ENCODE data around the gene DAND5. TPM values are rescaled to one million over a fixed set of nuclear protein-coding genes. Genes with fewer than 3 reads are reported as not detected.

Gene DAND5
- total and polyA plus RNA-seq, 10 of the 15 experiments (the other 5 are each of a cell fraction or from before 2014, with no cell fraction given): 0.06 to 0.15 (median 0.12) TPM; not detected in 5

DNA sequence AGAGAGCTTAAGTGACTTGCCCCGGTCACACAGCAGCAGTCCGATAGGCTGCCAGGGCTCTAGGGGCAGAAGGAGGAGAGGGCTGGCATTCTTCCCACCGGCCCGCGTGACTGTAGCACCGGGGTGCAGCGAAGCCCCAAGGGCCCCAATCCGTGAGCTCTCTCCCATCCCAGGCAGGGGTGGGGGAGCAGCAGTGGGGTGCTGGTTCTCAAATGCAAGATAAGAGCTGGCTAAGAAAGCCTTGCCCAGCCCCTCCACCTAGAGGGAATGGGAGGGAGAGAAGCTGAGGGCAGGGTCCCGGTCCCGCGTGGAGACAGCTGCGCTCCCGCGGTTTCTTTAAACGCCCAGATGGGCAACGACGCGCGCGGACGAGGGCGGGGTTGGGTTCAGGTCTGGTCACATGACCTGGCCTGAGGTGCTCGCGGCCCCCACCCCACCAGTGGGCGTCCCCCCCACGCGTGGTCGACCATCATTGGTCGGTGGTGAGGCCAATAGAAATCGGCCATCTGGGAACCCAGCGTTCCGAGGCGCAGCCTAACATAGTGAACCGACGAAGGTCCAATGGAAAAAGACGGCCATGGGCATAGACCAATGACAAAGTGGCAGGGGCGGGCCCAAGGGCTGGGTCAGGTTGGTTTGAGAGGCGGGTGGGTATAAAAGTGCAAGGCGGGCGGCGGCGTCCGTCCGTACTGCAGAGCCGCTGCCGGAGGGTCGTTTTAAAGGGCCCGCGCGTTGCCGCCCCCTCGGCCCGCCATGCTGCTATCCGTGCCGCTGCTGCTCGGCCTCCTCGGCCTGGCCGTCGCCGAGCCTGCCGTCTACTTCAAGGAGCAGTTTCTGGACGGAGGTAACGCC, 31.2 kb upstream of the DAND5 start, which contains the start of gene CALR (continued):
- TF ChIP-seq PML (IDR thresholded peaks at IDR 0.05; ENCODE audit: low read length) (peak; percentile 97), PAX8 (IDR thresholded peaks at IDR 0.05) (no peak), EGR1 (IDR thresholded peaks at IDR 0.05; ENCODE audit: borderline replicate concordance in 1 of 2, low read depth in 2 of 2, low read length in 2 of 2) (peak in 1 of 2 experiments; percentile 89; a peak in 2 of 3 replicates), STAT3 (IDR thresholded peaks at IDR 0.05; ENCODE audit: low read depth, low read length) (no peak), CEBPB (IDR thresholded peaks at IDR 0.05; ENCODE audit: borderline replicate concordance in 1 of 2, low read depth in 2 of 2, low read length in 2 of 2) (no peak), KAT2A (conservative IDR thresholded peaks at IDR 0.05; ENCODE audit: control insufficient read depth, low read depth, low read length) (no peak), POLR2A (IDR thresholded peaks at IDR 0.05; ENCODE audit: low read depth, low read length) (peak; percentile 99), FOXK2 (IDR thresholded peaks at IDR 0.05) (no peak), ZBED1 (IDR thresholded peaks at IDR 0.05; ENCODE audit: borderline replicate concordance) (peak; percentile 66; the same call in 1 of the 2 replicates), DPF2 (IDR thresholded peaks at IDR 0.05) (peak; percentile 70; the same call in 1 of the 2 replicates), SPI1 (IDR thresholded peaks at IDR 0.05; ENCODE audit: borderline replicate concordance, insufficient read depth, low read depth, low read length) (no peak), CHD2 (IDR thresholded peaks at IDR 0.05; ENCODE audit: borderline replicate concordance, low read depth, low read length) (peak; percentile 95), SMC3 (IDR thresholded peaks at IDR 0.05; ENCODE audit: borderline replicate concordance, low read length) (no peak), TCF3 (IDR thresholded peaks at IDR 0.05; ENCODE audit: borderline replicate concordance, insufficient read depth, low read depth, low read length) (peak; percentile 90; the same call in 1 of the 2 replicates), ZBTB4 (CRISPR knock-in tag; IDR thresholded peaks at IDR 0.05) (no peak), ETV6 (conservative IDR thresholded peaks at IDR 0.05 in 1 of 2, IDR thresholded peaks at IDR 0.05 in 1 of 2; ENCODE audit: borderline replicate concordance in 1 of 2, low read depth in 1 of 2) (no peak), IRF4 (IDR thresholded peaks at IDR 0.05; ENCODE audit: low read depth, low read length) (no peak), SREBF2 (IDR thresholded peaks at IDR 0.05; ENCODE audit: low read length) (0 out of 2 replicates have a peak, but pooled peaks have one; percentile 12)
- TF ChIP-seq, protein P1, sequence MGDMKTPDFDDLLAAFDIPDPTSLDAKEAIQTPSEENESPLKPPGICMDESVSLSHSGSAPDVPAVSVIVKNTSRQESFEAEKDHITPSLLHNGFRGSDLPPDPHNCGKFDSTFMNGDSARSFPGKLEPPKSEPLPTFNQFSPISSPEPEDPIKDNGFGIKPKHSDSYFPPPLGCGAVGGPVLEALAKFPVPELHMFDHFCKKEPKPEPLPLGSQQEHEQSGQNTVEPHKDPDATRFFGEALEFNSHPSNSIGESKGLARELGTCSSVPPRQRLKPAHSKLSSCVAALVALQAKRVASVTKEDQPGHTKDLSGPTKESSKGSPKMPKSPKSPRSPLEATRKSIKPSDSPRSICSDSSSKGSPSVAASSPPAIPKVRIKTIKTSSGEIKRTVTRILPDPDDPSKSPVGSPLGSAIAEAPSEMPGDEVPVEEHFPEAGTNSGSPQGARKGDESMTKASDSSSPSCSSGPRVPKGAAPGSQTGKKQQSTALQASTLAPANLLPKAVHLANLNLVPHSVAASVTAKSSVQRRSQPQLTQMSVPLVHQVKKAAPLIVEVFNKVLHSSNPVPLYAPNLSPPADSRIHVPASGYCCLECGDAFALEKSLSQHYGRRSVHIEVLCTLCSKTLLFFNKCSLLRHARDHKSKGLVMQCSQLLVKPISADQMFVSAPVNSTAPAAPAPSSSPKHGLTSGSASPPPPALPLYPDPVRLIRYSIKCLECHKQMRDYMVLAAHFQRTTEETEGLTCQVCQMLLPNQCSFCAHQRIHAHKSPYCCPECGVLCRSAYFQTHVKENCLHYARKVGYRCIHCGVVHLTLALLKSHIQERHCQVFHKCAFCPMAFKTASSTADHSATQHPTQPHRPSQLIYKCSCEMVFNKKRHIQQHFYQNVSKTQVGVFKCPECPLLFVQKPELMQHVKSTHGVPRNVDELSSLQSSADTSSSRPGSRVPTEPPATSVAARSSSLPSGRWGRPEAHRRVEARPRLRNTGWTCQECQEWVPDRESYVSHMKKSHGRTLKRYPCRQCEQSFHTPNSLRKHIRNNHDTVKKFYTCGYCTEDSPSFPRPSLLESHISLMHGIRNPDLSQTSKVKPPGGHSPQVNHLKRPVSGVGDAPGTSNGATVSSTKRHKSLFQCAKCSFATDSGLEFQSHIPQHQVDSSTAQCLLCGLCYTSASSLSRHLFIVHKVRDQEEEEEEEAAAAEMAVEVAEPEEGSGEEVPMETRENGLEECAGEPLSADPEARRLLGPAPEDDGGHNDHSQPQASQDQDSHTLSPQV (IDR thresholded peaks at IDR 0.05): no peak
- TF ChIP-seq, protein P2, sequence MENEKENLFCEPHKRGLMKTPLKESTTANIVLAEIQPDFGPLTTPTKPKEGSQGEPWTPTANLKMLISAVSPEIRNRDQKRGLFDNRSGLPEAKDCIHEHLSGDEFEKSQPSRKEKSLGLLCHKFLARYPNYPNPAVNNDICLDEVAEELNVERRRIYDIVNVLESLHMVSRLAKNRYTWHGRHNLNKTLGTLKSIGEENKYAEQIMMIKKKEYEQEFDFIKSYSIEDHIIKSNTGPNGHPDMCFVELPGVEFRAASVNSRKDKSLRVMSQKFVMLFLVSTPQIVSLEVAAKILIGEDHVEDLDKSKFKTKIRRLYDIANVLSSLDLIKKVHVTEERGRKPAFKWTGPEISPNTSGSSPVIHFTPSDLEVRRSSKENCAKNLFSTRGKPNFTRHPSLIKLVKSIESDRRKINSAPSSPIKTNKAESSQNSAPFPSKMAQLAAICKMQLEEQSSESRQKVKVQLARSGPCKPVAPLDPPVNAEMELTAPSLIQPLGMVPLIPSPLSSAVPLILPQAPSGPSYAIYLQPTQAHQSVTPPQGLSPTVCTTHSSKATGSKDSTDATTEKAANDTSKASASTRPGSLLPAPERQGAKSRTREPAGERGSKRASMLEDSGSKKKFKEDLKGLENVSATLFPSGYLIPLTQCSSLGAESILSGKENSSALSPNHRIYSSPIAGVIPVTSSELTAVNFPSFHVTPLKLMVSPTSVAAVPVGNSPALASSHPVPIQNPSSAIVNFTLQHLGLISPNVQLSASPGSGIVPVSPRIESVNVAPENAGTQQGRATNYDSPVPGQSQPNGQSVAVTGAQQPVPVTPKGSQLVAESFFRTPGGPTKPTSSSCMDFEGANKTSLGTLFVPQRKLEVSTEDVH (IDR thresholded peaks at IDR 0.05; ENCODE audit: low read depth, partially characterized antibody): peak; percentile 77

All from GM12878 (cell line).